Natural killer cell (primary cell): Measurements from ENCODE around the gene PDZK1. TPM values are rescaled to one million over a fixed set of nuclear protein-coding genes. Genes with fewer than 3 reads are reported as not detected.

Experiments
- ATAC-seq, 3 donors: fragments of 150-1000 bp in 2 of 3; fragments of 200-7000 bp in 1 of 3; cut with Tn5 transposase; 1 replicate in 1 of 3; 2 replicates in 2 of 3; pipeline ENCODE4 v1.10.0; 2021; ENCODE audit warnings: mild to moderate bottlenecking in 2 of 3, moderate library complexity in 2 of 3
- DNase-seq, 2 donors: peaks; one replicate each; pipeline versions ENCODE4 v3.0.0 to v3.0.0-alpha.2; 2013 to 2021; ENCODE audit warnings: mixed read lengths in 1 of 2
- H3K27ac ChIP-seq: one replicate; pipeline ENCODE4 v1.5.1; 2013; ENCODE audit warnings: mild to moderate bottlenecking, low read length
- H3K27me3 ChIP-seq: one replicate; pipeline ENCODE4 v1.6.1; 2013; ENCODE audit warnings: low read length; ENCODE audit not compliant: control insufficient read depth, insufficient read depth
- H3K36me3 ChIP-seq: one replicate; pipeline ENCODE4 v1.6.1; 2013; ENCODE audit warnings: low read length; ENCODE audit not compliant: control insufficient read depth, insufficient read depth
- H3K4me1 ChIP-seq: one replicate; pipeline ENCODE4 v1.6.1; 2013; ENCODE audit warnings: low read length; ENCODE audit not compliant: control insufficient read depth, insufficient read depth
- H3K4me3 ChIP-seq: one replicate; pipeline ENCODE4 v1.5.1; 2013; ENCODE audit warnings: low read length
- H3K9me3 ChIP-seq: one replicate; pipeline ENCODE4 v1.6.1; 2013; ENCODE audit warnings: low read length; ENCODE audit not compliant: control insufficient read depth, insufficient read depth
- H3K27ac Mint-ChIP-seq, 2 donors: one replicate each; pipeline ENCODE4 v1.8.0; 2022; ENCODE audit warnings: mild to moderate bottlenecking in 2 of 2, mixed read lengths in 2 of 2, moderate library complexity in 1 of 2
- H3K27me3 Mint-ChIP-seq, 2 donors: one replicate each; pipeline ENCODE4 v1.8.0; 2022; ENCODE audit warnings: low read depth in 2 of 2, mixed read lengths in 2 of 2
- H3K36me3 Mint-ChIP-seq: one replicate; pipeline ENCODE4 v1.8.0; 2022; ENCODE audit warnings: mixed read lengths
- H3K4me1 Mint-ChIP-seq, 2 donors: one replicate each; pipeline ENCODE4 v1.8.0; 2022; ENCODE audit warnings: mixed read lengths in 2 of 2
- H3K4me3 Mint-ChIP-seq: one replicate; pipeline ENCODE4 v1.8.0; 2022; ENCODE audit warnings: mild to moderate bottlenecking, moderate library complexity, mixed read lengths
- H3K9me3 Mint-ChIP-seq, 2 donors: one replicate each; pipeline ENCODE4 v1.8.0; 2022; ENCODE audit warnings: mixed read lengths in 2 of 2
- CTCF ChIP-seq: fragments of 200-600 bp; IDR thresholded peaks from one replicate; pipeline ENCODE4 v1.8.0; 2022; ENCODE audit warnings: antibody characterized with exemption
- WGBS: methylation state at CpG from one replicate; pipeline ENCODE4 v1.1.7; 2013; ENCODE audit warnings: missing lambda C conversion rate; ENCODE audit not compliant: insufficient coverage; 5-methylcytosine and 5-hydroxymethylcytosine counted together
- intact Hi-C: fragments of 100-400 bp; cut with micrococcal nuclease; formaldehyde crosslinking; loops from one replicate; pipeline ENCODE4 v1.14.2; 2022
- total RNA-seq, 4 donors: library from RNA; stranded (reverse); fragments of 120-200 nt in 1 of 4; gene quantifications; one replicate each; pipeline versions ENCODE4 v1.2.3 to v1.2.4, GENCODE V29; 2013 to 2022

PDZK1 gene
- total RNA-seq, 3 donors from 2014 or later (not counting 1 experiment from before 2014, with no cell fraction given): 0.96 to 2.9 (median 1.4) TPM

GRCh38 chr1:145695821-145696629 is 11.1 kb downstream of the PDZK1 start:
- 85% methylated on average over 5 of the region's 5 CpGs for WGBS
- no peaks in the 10 kb centered on the region for H3K27me3 ChIP-seq
- no peak for ATAC-seq

GRCh38 chr1:145692785-145693443 is 14.3 kb downstream of the PDZK1 start:
- Mint-ChIP-seq H3K9me3 (no peaks in the 10 kb centered on the region), H3K27me3 (peaks cover 0 to 4% of the 10 kb centered on the region in 2 donors), H3K36me3 (no peaks in the 10 kb centered on the region), H3K4me3 (no peak overlapping the region), H3K4me1 (peaks cover 62 to 71% of the 10 kb centered on the region in 2 donors), H3K27ac (no peak overlapping the region)
- no peak overlapping the region for H3K4me3 ChIP-seq
- 97% methylated on average over 11 of the region's 11 CpGs for WGBS
- no peak overlapping the region for H3K27ac ChIP-seq
- no peak for TF ChIP-seq CTCF
- no peaks in the 10 kb centered on the region for H3K9me3 ChIP-seq
- H3K4me1 ChIP-seq: peaks cover 40% of the 10 kb centered on the region
- no peak for DNase-seq
- intact Hi-C loops: no loop called here
- H3K27me3 ChIP-seq: no peaks in the 10 kb centered on the region
- no peaks in the 10 kb centered on the region for H3K36me3 ChIP-seq
- no peak for ATAC-seq

More at GRCh38 chr1:145695821-145696629, 11.1 kb downstream of the PDZK1 start:
- no peaks in the 10 kb centered on the region for H3K36me3 ChIP-seq
- Mint-ChIP-seq H3K36me3 (no peaks in the 10 kb centered on the region), H3K27ac (no peak overlapping the region), H3K9me3 (no peaks in the 10 kb centered on the region), H3K4me1 (peaks cover 31 to 46% of the 10 kb centered on the region in 2 donors), H3K4me3 (no peak overlapping the region), H3K27me3 (peaks cover 0 to 4% of the 10 kb centered on the region in 2 donors)
- peaks cover 14% of the 10 kb centered on the region for H3K4me1 ChIP-seq
- H3K9me3 ChIP-seq: no peaks in the 10 kb centered on the region
- H3K27ac ChIP-seq: no peak overlapping the region
- DNase-seq: no peak
- intact Hi-C loops: no loop called here
- no peak for TF ChIP-seq CTCF
- no peak overlapping the region for H3K4me3 ChIP-seq

GRCh38 chr1:145690587-145691558 is 16.3 kb downstream of the PDZK1 start:
- peak overlapping the region; percentile 71 for H3K27ac ChIP-seq
- peak; percentile 37 to 71 for DNase-seq

More at GRCh38 chr1:145690587-145691558, 16.3 kb downstream of the PDZK1 start:
- peaks cover 46% of the 10 kb centered on the region for H3K4me1 ChIP-seq
- Mint-ChIP-seq H3K36me3 (no peaks in the 10 kb centered on the region), H3K4me1 (peaks cover 56 to 57% of the 10 kb centered on the region in 2 donors), H3K4me3 (peak overlapping the region; percentile 78), H3K27me3 (no peaks in the 10 kb centered on the region), H3K27ac (peak overlapping the region; percentile 82 to 91), H3K9me3 (no peaks in the 10 kb centered on the region)
- intact Hi-C loops: loop anchor here (1.0 kb wide), 1 partner anchor 28 kb away; the partner anchor contains the start of gene CD160
- 65% methylated on average over 4 of the region's 5 CpGs for WGBS
- no peak for TF ChIP-seq CTCF
- H3K27me3 ChIP-seq: no peaks in the 10 kb centered on the region
- no peak overlapping the region for H3K4me3 ChIP-seq
- no peaks in the 10 kb centered on the region for H3K9me3 ChIP-seq
- ATAC-seq: peak; percentile 86 to 96 (median 95)
- H3K36me3 ChIP-seq: peaks cover 2% of the 10 kb centered on the region
